Testis (tissue), 2 donors: ENCODE data around the gene GMEB2.

Source experiments
- CTCF ChIP-seq, 3 experiments: fragments of 450-650 bp in 2 of 3; fragments of 200-600 bp in 1 of 3; sonication (generic) in 1 of 3; IDR thresholded peaks; one replicate each; pipeline ENCODE4 v1.5.1; 2016 to 2019; ENCODE audit warnings: antibody characterized with exemption in 3 of 3, mild to moderate bottlenecking in 2 of 3, moderate library complexity in 1 of 3
- POLR2A ChIP-seq: fragments of 450-650 bp; IDR thresholded peaks from one replicate; pipeline ENCODE4 v1.6.1; 2017; ENCODE audit warnings: antibody characterized with exemption, mild to moderate bottlenecking, moderate library complexity

- TF ChIP-seq POLR2A (no peak), CTCF (IDR thresholded peaks at IDR 0.05) (no peak)
Measured at GRCh38 chr20:63661959-63662812, 35.3 kb upstream of the GMEB2 start.
